ENCODE results near the gene MPZL1.

The MPZL1 gene

DNA sequence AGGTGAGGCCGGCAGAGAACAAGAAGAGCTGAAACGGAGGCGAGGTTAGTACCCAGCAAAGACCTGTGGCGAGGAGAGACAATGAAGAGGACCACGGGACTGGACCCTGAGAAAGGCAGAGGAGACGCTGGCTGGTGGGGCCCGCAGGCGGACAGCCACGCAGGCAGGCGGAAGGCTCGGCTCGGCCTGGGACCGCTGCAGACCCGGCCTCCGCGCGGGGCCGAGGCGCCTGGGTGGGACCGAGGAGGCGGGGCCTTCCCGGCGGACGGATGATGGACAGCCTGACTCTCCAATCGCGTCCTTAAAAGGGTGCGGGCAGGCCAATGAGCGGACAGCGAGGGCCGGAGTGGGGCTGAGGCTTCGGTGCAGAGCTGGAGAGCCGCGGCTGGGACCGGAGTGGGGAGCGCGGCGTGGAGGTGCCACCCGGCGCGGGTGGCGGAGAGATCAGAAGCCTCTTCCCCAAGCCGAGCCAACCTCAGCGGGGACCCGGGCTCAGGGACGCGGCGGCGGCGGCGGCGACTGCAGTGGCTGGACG, at the start of gene MPZL1:
Gene MPZL1 (plus strand): TSS at position 366 of the 535 bp plus-strand sequence. CDS start 170 bp downstream, outside the sequence.
- DNase-seq, result peak; percentile 68

DNA sequence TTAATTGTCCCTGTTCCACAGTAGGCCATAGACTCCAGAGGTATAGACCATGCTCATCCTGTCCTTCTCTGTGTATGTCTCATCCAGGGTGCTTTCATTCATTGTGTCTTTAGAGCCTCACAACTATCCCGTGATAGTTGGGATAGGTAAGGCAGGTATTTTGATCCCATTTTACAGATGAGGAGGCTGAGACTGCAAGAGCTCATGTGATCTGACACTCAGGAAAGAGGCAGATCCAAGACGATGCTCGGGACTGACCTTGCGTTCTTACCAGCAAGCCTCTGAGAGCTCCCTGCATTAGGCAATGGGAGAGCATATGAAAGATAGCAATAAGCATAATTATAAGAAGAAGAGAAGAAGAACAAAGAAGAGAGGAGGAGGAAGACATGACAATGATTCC, 49.0 kb upstream of the MPZL1 start:
- DNase-seq, result no peak

DNA sequence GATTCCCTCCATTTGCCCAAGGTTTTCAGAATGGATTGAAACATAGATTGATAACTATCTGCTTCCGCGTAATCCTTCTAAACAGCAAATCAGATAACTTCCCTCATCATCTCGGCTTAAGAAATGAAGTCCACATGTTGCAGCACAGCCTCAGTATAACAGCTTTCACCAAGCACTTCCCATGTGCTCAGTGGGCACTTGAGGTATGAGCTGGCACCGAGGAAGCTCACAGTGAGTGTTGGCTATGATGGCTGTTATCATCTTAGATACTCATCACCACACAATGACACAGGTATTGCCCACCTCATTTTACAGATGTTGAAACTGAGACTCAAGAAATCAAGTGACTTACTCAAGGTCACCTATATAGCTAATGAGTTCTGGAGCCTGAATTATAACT, 48.5 kb upstream of the MPZL1 start:
- no peak for DNase-seq

DNA sequence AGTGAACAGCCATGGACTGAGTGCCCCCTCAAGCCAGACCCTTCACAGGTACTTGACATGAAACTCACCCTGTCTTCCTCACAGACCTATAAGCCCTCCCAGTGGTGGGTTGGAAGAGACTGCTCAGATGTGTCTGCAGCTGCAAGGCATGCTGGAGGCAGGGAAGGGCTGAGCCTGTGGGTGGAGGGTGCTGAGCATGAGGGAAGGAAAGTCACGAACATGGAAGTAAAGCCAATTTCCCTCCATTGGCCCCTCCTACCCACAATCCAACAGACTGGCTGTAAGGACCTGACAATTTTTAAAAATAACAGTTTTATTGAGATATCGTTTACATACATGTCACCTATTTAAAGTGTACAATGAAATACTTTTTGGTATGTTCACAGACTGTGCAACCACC, 47.6 kb upstream of the MPZL1 start:
- DNase-seq, result no peak

DNA sequence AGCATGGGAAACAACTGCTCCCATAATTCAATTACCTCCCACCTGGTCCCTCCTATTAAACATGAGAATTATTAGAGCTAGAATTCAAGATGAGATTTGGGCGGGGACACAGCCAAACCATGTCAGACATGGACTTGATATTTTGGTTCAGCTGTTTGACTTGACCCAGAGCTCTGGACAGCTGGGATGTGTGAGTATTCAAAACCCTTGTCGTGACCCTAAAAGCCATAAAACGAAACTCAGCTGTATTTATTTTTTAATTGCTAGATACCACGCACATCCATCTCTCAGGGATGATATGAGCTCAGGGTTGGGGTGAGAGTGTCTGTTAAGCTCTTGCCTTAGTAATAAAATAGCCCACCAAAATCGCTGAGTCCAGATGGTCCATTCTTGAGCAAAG, 46.3 kb upstream of the MPZL1 start:
- DNase-seq, result no peak

DNA sequence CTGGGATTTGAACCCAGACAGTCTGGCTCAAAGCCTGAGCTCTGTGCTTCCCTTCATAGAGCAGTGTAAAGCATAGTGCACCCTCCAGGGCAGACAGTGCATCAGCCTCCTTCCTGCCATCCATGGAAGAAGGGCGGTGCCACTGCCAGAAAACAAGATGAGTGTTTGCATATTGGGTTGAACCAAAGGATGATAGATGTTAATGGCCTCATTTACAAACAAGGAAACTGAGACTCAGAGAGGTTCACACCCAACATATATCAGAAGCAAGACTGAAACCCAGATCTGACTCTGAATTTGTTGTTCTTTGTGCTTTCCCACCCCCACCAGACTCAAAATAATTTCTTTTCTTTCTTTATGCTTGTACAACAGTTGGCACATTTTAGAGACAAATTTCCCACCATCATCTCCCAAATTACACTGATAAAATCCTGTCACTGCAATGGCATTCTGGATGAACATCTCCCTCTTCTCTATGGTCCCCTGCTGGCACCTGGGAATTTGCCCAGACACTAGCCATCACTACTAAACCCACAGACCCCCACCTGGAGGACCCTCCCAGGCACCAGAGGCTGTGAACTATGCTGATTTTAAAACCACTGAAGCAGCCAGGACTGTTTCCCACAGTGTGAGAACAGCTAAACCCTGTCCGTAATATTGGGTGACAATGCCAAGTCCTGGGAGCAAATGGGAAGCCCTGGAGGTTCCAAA, 45.4 kb upstream of the MPZL1 start:
- no peak for DNase-seq

DNA sequence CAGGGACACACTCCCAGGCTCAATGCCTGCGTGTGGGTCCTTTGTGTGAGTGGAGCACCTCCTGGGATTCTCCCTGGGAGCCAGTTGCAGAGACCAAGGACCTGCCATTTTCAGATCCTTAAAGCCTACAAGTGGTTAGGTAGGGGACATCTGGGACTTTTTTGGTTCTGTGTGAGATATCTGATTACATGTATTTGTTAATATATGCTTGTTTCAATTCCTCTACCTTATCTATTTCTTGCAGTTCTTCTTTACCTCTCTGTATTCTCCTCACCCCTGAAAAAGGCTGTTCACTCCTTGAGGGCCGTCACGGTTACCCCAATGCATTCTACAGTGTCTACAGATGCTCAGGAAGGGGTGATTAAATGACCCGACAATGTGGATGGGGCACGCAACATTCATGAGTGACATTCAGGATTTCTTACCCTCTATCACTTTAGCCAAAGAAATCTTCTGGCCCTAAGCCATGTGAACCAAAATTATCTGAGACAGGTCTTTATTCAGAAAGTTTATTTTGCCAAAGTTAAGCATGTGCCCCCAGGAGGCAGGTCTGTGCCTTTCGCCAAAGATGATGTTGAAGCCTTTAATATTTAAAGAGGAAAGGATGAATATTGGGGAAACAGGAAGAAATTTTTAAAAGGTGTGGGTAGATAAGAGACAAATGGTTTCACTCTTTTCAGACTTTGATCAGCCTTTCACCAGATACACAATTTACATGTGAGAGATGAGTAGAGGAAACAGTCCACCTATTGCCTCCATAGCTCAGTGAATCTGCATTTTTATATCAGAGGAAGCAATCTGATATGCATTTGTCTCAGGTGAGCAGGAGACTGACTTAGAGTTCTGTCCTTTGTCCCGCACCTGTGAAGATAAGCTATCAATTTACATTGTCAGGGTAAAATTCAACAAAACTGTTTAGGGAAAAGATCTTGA, 44.6 kb upstream of the MPZL1 start:
- DNase-seq, result no peak

DNA sequence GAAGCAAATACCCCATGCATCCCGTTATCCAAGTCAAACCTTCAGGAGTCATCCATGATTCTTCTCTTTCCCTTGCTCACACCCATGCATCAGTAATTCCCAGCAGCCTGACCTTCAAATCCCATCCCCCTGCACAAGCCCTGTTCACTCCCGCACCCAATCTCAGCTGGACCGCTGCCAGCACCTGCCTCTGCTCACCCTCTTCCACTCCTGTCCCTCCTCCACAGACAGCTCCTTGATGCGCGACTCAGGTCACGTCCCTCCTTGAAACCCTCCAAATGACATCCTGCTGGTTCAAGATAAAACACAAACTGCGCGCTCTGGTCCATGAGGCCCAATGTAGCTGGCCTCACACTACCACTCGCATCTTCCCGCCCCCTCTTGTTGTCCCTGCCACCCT, 43.4 kb upstream of the MPZL1 start:
- no peak for DNase-seq

DNA sequence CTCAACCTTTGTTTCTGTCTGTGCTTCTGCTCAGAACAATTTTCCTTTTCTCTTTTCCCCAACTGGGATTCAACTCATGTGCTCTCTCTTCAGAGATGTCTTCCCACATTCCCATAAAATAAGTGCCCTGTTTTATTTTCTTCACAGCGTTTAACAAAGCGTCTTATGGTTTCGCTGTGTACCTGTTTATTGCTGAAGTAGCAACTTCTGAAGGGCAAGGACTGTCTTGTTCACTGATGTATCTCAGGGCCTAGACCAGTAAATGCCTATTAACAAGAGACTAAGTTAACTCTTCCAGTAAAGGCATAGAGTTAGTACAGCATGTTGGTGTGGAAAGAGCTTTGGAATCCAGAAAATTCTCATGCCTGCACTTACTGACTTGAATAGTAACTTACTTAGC, 42.9 kb upstream of the MPZL1 start:
- no peak for DNase-seq

DNA sequence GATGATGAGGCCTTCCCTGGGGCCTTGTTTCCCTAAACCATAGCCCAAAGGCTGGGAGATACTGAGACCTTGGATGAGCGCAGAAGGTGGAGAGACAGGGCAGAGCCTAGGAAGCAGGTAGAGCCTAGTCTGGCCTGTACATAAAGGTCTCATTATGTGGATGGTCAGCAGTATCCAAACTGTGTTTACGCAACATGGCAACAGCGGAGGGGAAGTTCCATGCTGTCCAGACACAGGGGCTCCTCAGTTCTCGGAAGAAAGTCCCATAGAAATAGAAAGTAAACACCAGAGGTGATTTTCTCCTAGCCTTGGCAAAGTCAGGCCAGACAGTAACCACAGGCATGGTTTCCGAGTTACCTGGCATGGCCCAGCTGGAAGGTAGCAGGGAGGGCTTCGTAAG, 42.1 kb upstream of the MPZL1 start:
- no peak for DNase-seq

DNA sequence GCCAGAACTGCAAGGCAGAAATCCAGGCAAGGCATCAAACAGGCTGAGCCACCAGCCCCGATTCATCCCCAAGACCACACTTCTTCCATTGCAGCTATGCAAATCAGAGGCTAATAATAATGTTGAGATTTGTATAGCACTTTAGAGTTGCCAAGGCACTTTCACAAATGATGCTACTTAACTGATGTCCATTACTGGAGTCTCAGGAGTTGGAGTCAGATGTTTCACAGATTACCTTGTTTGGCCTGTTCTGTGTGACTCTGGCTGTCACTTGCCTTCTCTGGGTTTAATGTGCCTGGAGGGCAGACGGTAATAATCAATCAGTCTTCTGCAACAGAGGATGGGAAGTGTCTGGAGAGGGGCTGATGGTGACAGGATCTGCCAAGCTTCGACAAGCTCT, 40.8 kb upstream of the MPZL1 start:
- DNase-seq, result no peak

DNA sequence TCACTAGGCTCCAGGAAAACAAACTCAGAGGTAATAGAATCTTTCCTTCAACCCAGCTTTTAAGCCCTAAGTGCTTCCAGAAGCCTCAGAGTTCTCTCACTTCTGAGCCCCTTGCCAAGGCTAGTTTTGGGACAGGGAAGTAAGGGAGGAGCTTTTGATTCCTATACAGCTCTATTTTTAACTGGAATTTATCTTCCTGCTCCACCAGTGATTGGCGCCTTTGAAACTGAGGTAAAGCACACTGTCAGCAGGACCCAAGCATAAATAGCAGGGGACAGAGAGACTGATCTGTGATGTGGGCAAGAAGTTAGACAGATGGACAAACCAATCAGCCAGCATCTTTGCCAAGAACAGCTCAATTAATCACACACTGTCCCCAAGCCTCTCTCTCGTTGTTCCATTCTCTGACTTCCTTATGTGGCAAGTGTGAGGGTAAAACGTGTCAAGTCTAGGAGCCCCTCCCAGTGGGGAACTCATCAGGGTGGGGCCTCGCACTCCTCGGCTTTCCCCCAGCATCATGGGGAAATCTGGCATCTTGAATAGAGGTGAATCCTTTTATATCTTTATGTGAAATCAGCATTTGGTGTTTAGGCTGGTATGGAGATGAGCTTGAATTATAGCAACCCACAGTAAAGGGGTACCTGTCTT, 40.2 kb upstream of the MPZL1 start:
- DNase-seq, result no peak

DNA sequence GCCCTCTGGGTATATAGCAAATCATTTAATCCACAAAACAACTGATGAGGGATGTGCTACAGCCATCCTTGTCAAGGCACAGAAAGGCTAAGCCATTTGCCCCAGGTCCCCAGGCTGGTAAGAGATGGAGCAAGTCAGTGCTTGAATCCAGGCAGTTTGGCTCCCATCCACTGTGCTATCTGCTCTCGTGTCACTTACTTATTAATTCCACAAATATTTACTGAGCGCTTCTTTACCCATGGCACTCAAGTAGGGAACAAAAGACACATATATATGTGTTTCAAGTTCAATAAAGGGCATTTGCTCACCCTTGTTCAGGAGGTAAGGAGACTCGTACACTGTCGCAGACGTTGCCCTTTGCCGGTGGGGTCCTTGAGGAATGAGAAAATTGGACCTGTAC, 38.6 kb upstream of the MPZL1 start:
- DNase-seq, result no peak

DNA sequence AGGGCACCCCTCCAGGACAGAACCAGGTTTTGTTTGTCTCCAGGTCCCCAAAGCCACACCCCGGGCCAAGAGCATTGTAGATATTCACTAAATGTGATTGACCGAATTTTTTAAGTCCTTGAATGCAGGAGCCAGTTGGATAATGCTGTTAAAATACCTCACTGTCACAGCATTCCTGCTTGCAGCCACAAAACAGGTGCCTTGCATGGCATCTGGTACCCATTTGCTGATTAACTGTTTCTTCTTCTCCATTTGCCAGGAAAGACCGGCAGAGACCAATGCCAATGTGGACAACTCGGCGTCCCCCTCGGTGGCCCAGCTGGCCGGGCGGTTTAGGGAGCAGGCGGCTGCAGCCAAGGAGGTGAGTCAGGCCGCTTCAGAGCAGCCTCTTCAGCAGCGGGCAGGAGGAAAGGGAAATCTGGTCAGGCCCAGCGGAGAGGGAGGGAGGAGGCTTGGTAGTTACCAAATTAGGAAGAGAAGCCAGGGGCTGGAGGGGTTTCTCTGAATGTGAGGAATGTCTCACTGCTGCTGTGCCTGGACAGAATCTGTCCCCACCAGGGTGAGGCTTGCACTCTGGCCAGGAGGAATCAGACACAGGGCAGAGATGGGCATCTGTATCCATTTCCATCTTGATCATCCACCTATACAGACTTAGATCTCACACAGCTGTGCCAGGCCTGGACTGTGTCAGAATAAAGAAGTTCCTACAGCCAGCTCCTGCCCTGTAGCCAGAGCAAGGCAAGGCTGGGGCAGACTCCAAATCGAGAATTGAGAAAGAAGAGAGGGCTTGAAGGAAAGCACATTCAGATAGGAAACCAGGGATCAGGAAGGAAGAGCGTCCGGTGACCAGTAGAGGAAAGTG, 37.9 kb upstream of the MPZL1 start:
- no peak for DNase-seq

DNA sequence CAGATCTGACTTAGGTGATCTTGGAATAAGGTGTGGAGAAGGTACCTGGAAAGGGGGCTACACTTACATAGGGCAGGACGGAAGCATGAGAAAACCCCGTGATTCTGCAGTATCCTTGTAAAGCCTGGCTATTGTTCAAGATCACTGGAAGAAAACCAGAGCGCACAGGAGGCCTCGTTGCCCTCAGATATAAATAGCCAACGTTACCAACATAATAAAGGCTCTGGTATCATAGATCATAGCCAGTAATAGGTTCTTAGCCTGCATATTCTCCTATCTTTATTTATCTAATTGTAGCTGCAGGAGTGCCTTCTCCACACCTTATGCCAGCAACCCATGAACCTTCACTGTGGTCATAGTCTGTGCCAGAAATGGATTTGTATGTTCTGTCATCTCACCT, 35.9 kb upstream of the MPZL1 start:
- no peak for DNase-seq

DNA sequence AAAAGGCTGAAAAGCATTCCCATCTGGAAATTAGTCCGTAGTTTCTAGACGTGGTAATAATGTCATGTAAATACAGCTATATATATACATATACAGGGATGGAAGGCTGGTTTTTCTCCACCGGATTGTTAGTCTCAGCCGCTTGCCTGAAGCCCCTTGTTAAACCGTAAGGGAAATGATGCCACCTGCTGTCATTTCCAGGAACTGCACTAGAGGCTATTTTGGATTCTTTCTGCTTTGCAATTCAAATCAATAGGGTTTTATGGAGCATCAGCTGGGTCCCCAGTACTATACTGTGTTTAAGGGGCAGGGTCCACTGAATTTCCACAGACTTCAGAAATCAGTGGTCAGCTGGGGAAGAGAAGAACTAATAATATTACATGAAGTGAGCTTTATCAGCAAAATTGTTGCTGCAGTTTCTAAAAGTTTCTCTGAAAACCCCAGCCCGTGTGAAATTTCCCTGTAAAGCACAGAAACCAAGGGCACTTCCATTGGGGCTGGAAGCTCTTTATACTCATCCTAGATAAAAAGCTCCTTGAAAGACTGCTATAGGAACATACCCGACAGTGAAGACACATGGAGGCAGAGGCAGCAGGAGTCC, 33.8 kb upstream of the MPZL1 start:
- peak; percentile 23 for DNase-seq

DNA sequence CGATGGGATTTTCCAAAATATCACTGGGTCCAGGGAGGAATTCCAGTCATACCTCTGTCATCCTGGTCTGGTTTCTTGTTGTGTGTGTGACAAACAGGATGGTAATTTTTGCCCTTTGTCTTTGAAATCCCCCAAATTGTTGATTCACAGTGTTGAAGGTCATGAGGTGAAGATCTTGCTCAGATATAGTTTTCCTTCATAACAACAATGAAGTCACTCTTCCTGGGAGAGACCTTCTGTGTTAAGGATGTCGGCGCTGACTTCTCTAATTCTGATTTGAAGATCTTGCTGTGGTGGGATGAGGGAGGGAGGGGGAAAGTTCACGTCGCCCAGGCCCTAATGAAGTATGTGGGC, 32.2 kb upstream of the MPZL1 start:
- DNase-seq, result no peak

DNA sequence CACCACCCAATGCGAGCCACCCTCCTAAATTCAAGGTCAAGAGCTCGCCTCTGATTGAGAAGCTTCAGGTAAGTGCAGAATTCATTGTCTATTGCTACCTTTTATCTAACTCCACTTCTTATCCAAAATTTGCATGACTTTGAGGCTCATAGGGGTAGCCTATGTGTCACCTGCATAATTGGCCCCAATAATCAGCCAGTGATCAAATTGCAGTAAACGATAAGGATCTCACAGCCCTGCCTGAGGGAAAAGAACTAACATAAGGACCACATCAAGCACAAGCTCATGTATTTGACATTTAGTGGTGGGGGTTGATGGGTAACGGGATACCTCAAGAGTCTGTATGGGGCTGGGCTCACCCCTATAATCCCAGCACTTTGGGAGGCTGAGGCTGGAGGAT, 31.7 kb upstream of the MPZL1 start:
- no peak for DNase-seq

DNA sequence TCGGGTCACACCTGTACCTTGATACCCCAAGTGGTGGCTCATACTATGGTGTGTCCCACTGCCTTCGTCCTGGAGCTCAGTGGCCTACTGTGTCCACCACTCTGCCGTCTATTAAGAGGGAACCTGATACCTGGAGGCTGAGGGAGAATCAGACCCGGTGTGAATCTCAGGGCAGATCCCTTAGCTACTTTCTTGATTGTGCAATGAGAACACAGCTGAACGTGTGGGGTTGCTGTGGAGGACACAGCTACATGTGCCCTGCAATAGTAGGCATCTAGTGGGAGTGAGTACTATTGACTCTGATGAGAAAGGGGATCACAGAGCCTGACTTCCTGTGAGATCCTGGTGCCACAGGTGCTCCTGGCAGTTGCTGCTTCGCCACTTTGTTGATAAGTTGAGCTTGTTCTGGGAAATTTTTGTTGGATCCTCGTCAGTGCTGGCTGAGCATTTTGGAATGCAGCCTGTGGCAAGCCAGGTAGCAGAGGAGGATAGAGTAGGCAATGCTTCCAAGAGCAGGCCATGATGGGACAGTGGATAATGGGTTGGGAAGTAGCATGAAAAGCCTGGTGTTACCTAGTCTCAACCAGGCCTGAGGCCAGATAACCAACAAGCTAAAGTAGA, 28.2 kb upstream of the MPZL1 start:
- no peak for DNase-seq

DNA sequence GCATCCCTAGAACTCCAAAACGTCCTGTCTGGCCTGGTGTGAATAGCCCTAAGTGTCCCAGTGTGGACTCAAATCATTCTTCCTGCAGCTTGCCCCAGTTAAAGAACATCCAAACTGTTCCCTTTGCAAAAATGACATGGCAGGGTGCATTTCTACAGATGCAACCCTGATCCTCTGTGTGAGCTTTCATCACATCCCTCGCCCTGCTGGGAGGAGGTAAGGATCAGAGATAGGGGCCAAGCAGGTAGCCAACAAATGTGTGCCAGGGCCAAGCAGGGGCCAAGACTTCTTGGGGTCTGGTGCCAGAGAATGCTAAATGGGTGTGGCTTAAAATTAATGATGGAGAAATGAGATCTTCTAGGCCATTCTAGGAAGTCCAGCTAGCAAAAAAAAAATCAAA, 27.1 kb upstream of the MPZL1 start:
- DNase-seq, result no peak

DNA sequence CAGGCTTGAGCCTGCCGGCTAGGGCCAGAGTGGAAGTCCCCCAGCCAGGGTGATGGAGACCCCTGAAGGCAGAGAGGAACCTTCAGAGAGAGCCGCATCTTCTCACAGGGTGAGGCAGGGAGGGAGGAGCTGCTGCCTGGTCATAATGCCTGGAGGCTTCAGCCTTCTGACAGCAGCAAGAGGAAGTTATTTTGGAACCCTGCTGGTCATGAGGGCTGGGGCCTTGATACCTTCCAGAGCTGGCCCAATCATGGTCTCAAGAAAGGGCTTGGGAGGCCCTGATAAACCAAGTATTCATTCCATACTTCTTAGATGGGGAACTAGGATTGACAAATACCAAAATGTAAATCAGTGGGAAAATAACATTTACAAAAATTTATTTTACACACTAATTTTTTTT, 26.6 kb upstream of the MPZL1 start:
- no peak for DNase-seq

Measured in amniotic stem cell (primary cell).